PFSK-1 (cell line): ENCODE results near the gene ZSWIM3.

ENCODE experiments used
- REST ChIP-seq, 2 experiments: IDR thresholded peaks; 2 replicates each; pipeline versions ENCODE4 v1.6.1 to v1.8.0; 2011 to 2012; ENCODE audit warnings: low read depth in 2 of 2, low read length in 2 of 2, control low read depth in 1 of 2, inconsistent platforms in 1 of 2, mild to moderate bottlenecking in 1 of 2, moderate library complexity in 1 of 2; ENCODE audit not compliant: insufficient read depth in 1 of 2
- TAF1 ChIP-seq: IDR thresholded peaks from 2 replicates; pipeline ENCODE4 v1.6.1; 2012; ENCODE audit warnings: low read length, control low read depth, borderline replicate concordance; ENCODE audit not compliant: insufficient read depth

- TF ChIP-seq REST (IDR thresholded peaks at IDR 0.05; ENCODE audit: insufficient read depth in 1 of 2, low read depth in 2 of 2, low read length in 2 of 2) (no peak), TAF1 (no peak)
These were observed 29.9 kb downstream of the ZSWIM3 start, which contains the start of gene SPATA25 for GRCh38 chr20:45887346-45887715.
